NCI-H748 treated with DMSO at 0.1 percent for 48 hours (cell line): ENCODE measurements around the gene AKR1D1.
"Not testable (repeated sequence)": the region's sequence is repeated elsewhere in the genome, so short reads cannot be mapped to it uniquely, and the experiment has no call there.

Experiments
- DNase-seq: peaks from one replicate; lab custom pipeline; 2025; lab: John Stamatoyannopoulos, UW

The AKR1D1 gene

GRCh38 chr7:138074121-138074520 is 2.1 kb upstream of the AKR1D1 start:
- DNase-seq = no peak

GRCh38 chr7:138074540-138074939 is 1.7 kb upstream of the AKR1D1 start:
- DNase-seq = no peak

- no peak for DNase-seq
Observed at GRCh38 chr7:138075350-138075749, 909 bp upstream of the AKR1D1 start.

DNA sequence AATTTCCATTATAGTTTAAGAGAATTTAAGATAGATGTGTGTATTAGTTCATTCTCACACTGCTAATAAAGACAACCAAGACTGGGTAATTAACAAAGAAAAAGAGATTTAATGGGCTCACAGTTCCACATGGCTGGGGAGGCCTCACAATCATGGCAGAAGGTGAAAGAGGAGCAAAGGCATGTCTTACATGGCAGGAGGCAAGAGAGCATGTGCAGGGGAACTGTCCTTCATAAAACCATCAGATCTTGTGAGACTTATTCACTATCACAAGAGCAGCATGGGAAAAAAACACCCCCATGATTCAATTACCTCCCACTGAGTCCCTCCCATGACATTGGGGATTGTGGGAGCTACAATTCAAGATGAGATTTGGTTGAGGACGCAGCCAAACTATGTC is 473 bp upstream of the AKR1D1 start:
- DNase-seq = not testable (repeated sequence)

- DNase-seq = no peak
Observed at GRCh38 chr7:138077809-138078208, 1.6 kb downstream of the AKR1D1 start.

DNA sequence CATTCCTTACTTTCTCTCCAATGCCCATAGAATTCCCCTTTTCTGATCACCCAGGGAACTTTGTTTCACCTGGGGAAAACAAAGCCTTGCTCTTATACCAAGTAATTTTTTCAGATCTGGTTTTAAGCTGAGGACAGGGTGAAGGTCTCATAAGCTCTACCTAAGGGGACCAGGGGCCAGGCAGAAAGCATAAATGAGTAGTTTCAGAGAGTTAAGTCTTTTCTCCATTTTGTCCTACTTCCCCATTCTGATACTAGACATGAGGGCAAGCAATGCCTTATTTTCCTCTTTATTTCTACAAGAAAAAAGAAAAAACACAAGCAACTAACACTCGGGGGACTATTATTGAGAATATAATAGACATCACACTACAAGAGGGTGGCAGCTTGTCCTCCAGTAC is 2.9 kb downstream of the AKR1D1 start:
- DNase-seq = no peak

DNA sequence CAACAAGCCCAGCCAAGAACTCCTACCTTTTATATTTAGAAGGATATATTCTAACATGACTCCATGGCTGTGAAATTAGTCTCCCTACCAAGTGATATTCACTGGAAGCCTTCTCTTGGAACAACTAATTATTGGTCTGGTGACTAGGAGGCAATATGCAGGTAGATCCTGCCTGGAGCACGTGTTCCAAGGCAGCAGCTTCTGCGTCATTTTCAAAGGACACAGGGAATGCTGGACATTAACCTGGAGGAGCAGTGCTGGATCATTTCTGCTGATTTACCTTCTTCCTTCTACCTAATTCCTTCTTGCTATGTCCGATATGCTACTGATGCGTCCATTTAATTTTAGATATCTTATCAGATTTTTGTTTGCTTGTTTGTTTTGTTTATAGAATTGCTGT is 5.6 kb downstream of the AKR1D1 start:
- DNase-seq = no peak

- DNase-seq = no peak
Observed at GRCh38 chr7:138083859-138084258, 7.6 kb downstream of the AKR1D1 start.

DNA sequence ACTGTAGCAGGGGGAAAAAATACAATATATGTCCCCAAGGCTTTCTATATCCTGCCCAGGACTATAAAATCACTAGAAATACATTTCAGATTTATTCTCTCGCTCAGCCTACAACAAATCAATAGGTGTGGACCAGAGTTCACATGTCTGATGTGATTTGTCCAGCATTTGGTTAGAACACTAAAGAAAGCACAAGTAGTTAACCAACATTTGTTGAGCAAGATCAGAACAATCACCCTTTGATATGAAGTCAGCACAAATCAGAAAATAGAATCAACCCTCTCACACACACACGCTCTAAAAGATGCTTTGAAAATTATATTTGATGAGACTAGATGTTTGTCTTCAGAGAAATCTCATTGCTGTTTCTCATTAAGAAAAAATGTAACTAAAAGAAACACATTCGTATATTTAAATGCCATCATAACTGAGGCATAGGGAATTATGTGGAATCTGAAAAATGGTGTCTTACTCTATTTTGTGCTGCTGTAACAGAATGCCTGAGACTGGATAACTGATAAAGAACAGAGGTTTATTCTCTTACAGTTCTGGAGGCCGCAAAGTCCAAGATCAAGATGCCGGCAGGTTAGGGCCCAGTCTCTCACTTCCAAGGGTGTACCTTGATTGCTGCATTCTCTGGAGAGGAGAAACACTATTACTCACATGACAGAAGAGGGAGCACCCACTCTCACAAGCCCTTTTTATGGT is 10.5 kb downstream of the AKR1D1 start:
- DNase-seq = no peak

GRCh38 chr7:138089080-138089901 is 13.0 kb downstream of the AKR1D1 start:
- no peak for DNase-seq

DNA sequence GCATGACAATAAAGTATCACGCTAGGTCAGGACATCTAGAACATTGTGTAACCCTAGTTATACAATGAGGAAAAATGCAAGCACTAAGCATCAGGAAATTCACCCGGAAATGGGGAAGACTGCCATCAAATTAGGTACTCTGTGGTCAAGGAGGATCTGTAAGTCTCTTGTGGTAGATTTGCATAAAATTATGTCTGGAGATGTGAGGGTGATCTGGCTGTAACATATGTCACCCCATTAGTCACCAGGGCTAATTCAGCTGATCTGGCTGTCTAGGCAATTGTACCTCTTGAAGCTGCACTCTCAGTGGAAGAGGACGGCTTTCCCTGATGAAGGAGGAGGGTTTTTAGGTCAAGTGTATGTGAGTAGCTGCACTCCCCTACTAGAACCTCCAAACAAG is 14.8 kb downstream of the AKR1D1 start:
- DNase-seq = no peak

DNA sequence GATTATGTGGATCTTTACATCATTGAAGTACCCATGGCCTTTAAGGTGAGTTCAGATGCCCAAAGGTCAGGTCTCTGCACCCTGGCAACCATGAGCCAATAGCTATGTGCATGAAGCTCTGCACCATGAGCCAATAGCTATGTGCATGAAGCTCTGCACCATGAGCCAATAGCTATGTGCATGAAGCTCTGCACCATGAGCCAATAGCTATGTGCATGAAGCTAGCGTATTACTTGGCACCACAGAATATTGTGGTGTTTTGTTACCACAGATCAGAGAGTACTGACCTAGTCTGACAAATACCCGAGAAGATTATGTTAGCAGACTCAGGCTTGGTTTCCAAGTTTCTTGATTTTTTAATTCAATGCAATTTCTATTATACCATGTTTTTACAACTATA is 15.6 kb downstream of the AKR1D1 start:
- not testable (repeated sequence) for DNase-seq

GRCh38 chr7:138092486-138093028 is 16.3 kb downstream of the AKR1D1 start:
- no peak for DNase-seq

DNA sequence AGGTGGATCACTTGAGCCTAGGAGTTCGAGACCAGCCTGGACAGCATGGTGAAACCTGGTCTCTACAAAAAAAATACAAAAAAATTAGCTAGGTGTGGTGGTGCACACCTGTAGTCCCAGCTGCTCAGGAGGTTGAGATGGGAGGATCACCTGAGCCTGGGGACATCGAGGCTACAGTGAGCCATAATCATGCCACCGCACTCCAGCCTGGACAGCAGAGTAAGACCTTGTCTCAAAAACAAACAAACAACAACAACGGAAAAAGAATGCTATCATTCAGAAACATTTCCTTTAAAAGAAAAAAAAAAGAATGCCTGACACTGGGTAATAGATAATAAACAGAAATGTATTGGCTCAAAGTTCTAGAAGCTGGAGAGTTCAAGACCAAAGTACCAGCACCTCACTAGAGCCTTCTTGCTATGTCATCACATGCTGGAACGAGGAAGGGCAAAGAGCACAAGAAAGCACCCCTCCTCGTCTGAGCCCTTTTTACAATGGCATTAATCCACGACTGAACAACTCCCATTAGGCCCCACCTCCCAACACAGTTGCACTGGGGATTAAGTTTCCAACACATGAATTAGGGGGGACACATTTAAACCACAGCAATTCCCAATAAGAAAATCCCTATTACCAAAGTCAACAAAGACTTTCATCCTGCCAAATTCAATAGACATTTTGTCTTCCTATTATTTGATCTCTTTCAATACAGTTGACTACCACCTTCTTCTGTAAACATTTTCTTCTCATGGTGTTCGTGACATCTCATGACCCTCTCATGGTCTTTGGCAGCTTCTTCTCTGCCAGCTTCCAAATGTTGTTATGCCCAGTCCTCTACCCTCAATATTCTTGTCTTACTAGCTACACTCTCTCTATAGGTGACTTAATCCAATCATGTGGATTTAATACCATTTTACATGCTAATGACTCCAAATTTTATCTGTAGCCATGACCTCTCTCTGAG is 20.0 kb downstream of the AKR1D1 start:
- no peak for DNase-seq

- no peak for DNase-seq
Observed at GRCh38 chr7:138097064-138097741, 20.9 kb downstream of the AKR1D1 start.

DNA sequence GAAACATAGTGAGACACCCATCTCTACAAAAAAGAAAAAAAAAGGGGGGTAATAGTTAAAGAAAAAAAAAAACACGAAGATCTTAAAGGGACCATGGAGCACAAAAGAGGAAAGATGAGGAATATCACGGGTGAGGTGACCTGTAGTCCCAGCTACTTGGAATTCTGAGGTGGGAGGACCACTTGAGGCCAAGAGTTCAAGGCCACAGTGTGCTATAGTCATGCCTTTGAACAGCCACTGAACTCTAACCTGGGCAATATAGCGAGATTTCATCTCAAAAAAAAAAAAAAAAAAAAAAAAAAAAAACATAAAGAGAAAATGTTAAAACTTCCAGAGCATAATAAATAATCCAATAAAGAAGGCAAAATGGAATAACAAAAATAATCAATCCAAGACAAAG is 23.6 kb downstream of the AKR1D1 start:
- no peak for DNase-seq

GRCh38 chr7:138105221-138105620 is 29.0 kb downstream of the AKR1D1 start:
- no peak for DNase-seq

- no peak for DNase-seq
Observed at GRCh38 chr7:138115047-138115446, 38.8 kb downstream of the AKR1D1 start.

DNA sequence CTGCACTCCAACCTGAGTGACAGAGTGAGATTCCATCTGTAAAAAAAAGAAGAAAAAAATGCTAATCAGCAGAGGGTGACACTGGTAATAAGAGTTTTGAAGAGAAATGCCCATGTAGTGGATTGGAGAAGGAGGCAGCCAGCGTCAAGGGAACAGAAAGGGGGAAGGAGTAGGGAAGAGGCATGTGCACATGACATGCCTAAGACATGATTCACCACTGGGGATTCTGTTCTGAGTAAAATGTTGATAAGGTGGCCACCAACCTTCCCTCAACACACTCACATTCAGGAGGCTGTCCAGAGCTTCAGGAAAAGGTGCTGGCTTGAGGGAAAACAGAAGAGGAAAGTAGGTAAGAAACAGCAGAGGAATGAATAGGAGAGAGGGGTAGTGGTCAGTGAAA is 39.9 kb downstream of the AKR1D1 start:
- no peak for DNase-seq

DNA sequence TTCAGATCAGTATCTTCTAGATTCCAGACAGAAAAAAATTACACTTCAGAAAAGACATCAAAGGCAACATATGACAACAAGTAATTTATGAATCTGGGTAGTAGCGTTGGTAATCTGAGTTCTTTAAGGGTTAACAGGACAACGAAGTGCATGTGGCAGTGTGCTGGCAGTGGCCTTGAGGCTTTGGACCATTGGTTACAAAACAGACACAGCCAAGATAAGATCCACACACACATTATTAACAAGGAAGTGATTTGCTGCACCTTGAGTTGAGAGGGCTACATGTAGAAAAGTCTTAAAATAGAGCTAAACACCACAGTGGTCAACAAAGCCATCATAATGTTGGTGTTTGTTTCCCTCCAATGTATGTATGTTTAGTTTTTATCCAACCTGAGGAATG is 40.6 kb downstream of the AKR1D1 start:
- DNase-seq = no peak

DNA sequence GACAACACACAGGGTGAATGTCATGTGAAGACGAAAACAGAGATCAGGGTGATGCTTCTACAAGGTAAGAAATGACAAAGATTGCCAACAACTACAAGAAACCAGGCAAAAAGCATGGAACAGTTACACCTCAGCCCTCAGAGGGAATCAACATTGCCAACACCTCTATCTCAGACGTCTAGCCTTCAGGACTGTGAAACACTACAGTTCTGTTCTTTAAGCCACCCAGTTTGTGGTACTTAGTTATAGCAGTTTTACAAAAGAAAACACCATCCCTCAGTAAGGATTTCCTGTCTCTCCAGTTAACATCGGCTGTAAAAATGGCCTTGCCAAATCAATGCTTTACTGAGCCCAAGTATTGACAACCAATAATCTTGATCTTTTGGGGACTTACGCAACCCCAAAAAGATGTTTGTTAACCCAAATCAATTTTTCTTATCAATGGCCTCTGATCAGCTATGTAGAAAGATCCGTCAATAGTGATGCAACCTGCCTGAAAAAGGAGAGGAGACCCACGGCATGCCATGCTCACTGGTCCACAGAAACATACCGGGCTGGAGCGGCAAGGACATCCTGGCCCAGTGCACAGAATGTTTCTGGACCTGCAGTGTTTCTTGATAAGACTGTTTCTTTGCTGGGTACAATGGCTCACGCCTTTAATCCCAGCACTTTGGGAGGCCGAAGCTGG is 44.0 kb downstream of the AKR1D1 start:
- DNase-seq = no peak
